K562 (cell line): Measurements from ENCODE around the gene CRACDL. TPM values are rescaled to one million over a fixed set of nuclear protein-coding genes. Genes with fewer than 3 reads are reported as not detected.

ENCODE experiments used
- ATAC-seq: fragments of 200-7000 bp; cut with Tn5 transposase; 3 replicates; pipeline ENCODE4 v1.9.1; 2020; ENCODE audit warnings: moderate library complexity
- BruUV-seq: library from RNA; stranded (reverse); fragments of 400-500 nt; replicated peaks from 2 replicates; lab custom pipeline; 2021; lab: Mats Ljungman, UMichigan
- CTCF ChIA-PET: fragments of 300-600 bp; formaldehyde crosslinking; extraction: SDS; loops from one replicate; lab custom pipeline; 2021; ENCODE audit warnings: low intra/inter-chr PET ratio; lab: Yijun Ruan, JAX
- POLR2A ChIA-PET: fragments of 300-600, 350-650 bp; sonication (Branson Sonifier 250); formaldehyde crosslinking; extraction: SDS; loops from one replicate; lab custom pipeline; 2021; ENCODE audit warnings: antibody characterized with exemption, inconsistent platforms; lab: Yijun Ruan, JAX
- DNase-seq, 4 experiments: peaks; one replicate each; pipeline versions ENCODE4 v3.0.0 to v3.0.0-alpha.2; 2011 to 2018; ENCODE audit warnings: low spot score in 3 of 4, mixed read lengths in 3 of 4; ENCODE audit errors: extremely low read depth in 1 of 4
- FAIRE-seq: peaks from 2 replicates; lab custom pipeline; 2011; peaks lifted over from hg19 to GRCh38; lab: Jason Lieb, UNC
- H2AFZ ChIP-seq: 2 replicates; pipeline ENCODE4 v1.6.0; 2011; ENCODE audit warnings: low read depth, low read length, control low read depth, inconsistent platforms
- H3K27ac ChIP-seq: fragments of 200-600 bp; 3 replicates; pipeline ENCODE4 v1.8.0; 2011; ENCODE audit warnings: low read depth, mild to moderate bottlenecking, control low read depth, inconsistent platforms, low read length, moderate library complexity, mixed read lengths; ENCODE audit errors: extremely low read depth
- H3K27me3 ChIP-seq, 2 experiments: fragments of 300-600 bp in 1 of 2; 2 replicates in 1 of 2; 3 replicates in 1 of 2; pipeline versions ENCODE4 v1.6.0 to v1.8.0; 2011; ENCODE audit warnings: inconsistent platforms in 2 of 2, low read length in 2 of 2, mild to moderate bottlenecking in 1 of 2, mixed read lengths in 1 of 2, moderate library complexity in 1 of 2; ENCODE audit not compliant: control insufficient read depth in 2 of 2, insufficient read depth in 2 of 2
- H3K36me3 ChIP-seq: fragments of 300-600 bp; 3 replicates; pipeline ENCODE4 v1.8.0; 2011; ENCODE audit warnings: mild to moderate bottlenecking, low read length, inconsistent platforms; ENCODE audit not compliant: control insufficient read depth, insufficient read depth
- H3K4me1 ChIP-seq, 2 experiments: fragments of 200-600 bp in 1 of 2; replicated peaks in 1 of 2; 2 replicates in 1 of 2; 3 replicates in 1 of 2; pipeline versions ENCODE4 v1.5.1 to v1.8.0; 2011; ENCODE audit warnings: inconsistent platforms in 2 of 2, low read length in 2 of 2, mild to moderate bottlenecking in 1 of 2, mixed read lengths in 1 of 2, moderate library complexity in 1 of 2; ENCODE audit not compliant: control insufficient read depth in 2 of 2, insufficient read depth in 2 of 2
- H3K4me2 ChIP-seq: 2 replicates; pipeline ENCODE4 v1.6.1; 2011; ENCODE audit warnings: low read length, control low read depth, inconsistent platforms, mixed read lengths; ENCODE audit not compliant: insufficient read depth
- H3K4me3 ChIP-seq: fragments of 200-600 bp; sonication (generic), shearing (Covaris generic); 2 replicates; pipeline ENCODE4 v1.5.1; 2016; ENCODE audit warnings: control low read depth, inconsistent platforms
- H3K79me2 ChIP-seq: fragments of 200-600 bp; 3 replicates; pipeline ENCODE4 v1.8.0; 2011; ENCODE audit warnings: low read length, inconsistent platforms; ENCODE audit not compliant: control insufficient read depth, insufficient read depth
- H3K9ac ChIP-seq, 2 experiments: 2 replicates each; pipeline versions ENCODE4 v1.6.0 to v1.6.1; 2011; ENCODE audit warnings: low read depth in 2 of 2, low read length in 2 of 2, control low read depth in 1 of 2, inconsistent platforms in 1 of 2, mild to moderate bottlenecking in 1 of 2, mixed read lengths in 1 of 2; ENCODE audit not compliant: insufficient read depth in 1 of 2
- H3K9me1 ChIP-seq: one replicate; pipeline ENCODE4 v1.6.0; 2011; ENCODE audit warnings: inconsistent platforms, mild to moderate bottlenecking, low read length, moderate library complexity; ENCODE audit not compliant: control insufficient read depth, insufficient read depth
- H3K9me3 ChIP-seq: replicated peaks from 2 replicates; pipeline ENCODE4 v1.5.1; 2011; ENCODE audit warnings: low read depth, low read length, inconsistent platforms; ENCODE audit not compliant: control insufficient read depth, insufficient read depth
- H4K20me1 ChIP-seq: replicated peaks from 2 replicates; pipeline ENCODE4 v1.6.1; 2011; ENCODE audit warnings: low read length, inconsistent platforms, mixed read lengths; ENCODE audit not compliant: control insufficient read depth, insufficient read depth
- ASH1L ChIP-seq: fragments of 450-650 bp; IDR thresholded peaks from 2 replicates; pipeline ENCODE4 v1.6.1; 2018; ENCODE audit warnings: borderline replicate concordance, mild to moderate bottlenecking, low read depth; ENCODE audit not compliant: partially characterized antibody
- CCAR2 ChIP-seq: fragments of 200-400 bp; formaldehyde crosslinking; IDR thresholded peaks from 2 replicates; pipeline ENCODE4 v1.6.1; 2017; ENCODE audit warnings: mild to moderate bottlenecking, low read depth, low read length
- E2F1 ChIP-seq: sonication (generic); formaldehyde crosslinking; IDR thresholded peaks from 2 replicates; pipeline ENCODE4 v1.8.1; 2023; ENCODE audit warnings: mild to moderate bottlenecking, missing genetic modification reagents, moderate library complexity
- EWSR1 ChIP-seq: fragments of 450-650 bp; IDR thresholded peaks from 2 replicates; pipeline ENCODE4 v1.6.1; 2018; ENCODE audit warnings: borderline replicate concordance, mild to moderate bottlenecking, low read depth, moderate library complexity; ENCODE audit not compliant: partially characterized antibody
- MAFG ChIP-seq: fragments of 450-650 bp; conservative IDR thresholded peaks from 2 replicates; pipeline ENCODE4 v1.6.1; 2016; ENCODE audit warnings: missing genetic modification characterization, missing compliant biosample characterization
- ZBTB1 ChIP-seq: sonication (generic); formaldehyde crosslinking; IDR thresholded peaks from 2 replicates; pipeline ENCODE4 v1.8.1; 2023; ENCODE audit warnings: missing genetic modification reagents, low read depth, mild to moderate bottlenecking, borderline replicate concordance
- ZBTB43 ChIP-seq: sonication (generic); formaldehyde crosslinking; IDR thresholded peaks from 2 replicates; pipeline ENCODE4 v1.8.0; 2023; ENCODE audit warnings: mild to moderate bottlenecking, missing genetic modification reagents
- ZNF354B ChIP-seq: fragments of 250-450 bp; sonication (Bioruptor Pico); IDR thresholded peaks from 2 replicates; pipeline ENCODE4 v1.4.0; 2020
- ZNF436 ChIP-seq: fragments of 250-450, 450-650 bp; sonication (Bioruptor Pico); formaldehyde crosslinking; IDR thresholded peaks from 2 replicates; pipeline ENCODE4 v1.7.0; 2020; ENCODE audit warnings: mild to moderate bottlenecking
- WGBS: fragments of 100-300 bp; shearing (Covaris generic); methylation state at CpG from one replicate; pipeline ENCODE4 v1.1.6; 2016; ENCODE audit warnings: low coverage, mixed read lengths; ENCODE audit not compliant: insufficient coverage; ENCODE audit errors: missing lambda C conversion rate; 5-methylcytosine and 5-hydroxymethylcytosine counted together
- in situ Hi-C: fragments of 300-500 bp; cut with MboI; formaldehyde crosslinking; loops from 4 replicates; pipeline ENCODE4 v1.15.0; 2018; ENCODE audit warnings: inconsistent platforms, mixed read lengths
- intact Hi-C: fragments of 100-400 bp; cut with micrococcal nuclease; formaldehyde crosslinking; loops from 2 replicates; pipeline ENCODE4 v1.14.2; 2022
- polyA plus RNA-seq, 8 experiments: library from polyadenylated mRNA; depleted of rRNA in 4 of 8; stranded (reverse) in 5 of 8; unstranded in 3 of 8; fragments of >200 nt; fragmentation: Nextera tagmentation in 2 of 8; fragmentation: Illumina TruSeq in 1 of 8; extraction: Ambion mirVana in 2 of 8; extraction: Trizol in 1 of 8; gene quantifications; 2 replicates each; pipeline versions ENCODE4 v1.2.1 to v1.2.3, GENCODE V29; 2011 to 2014; ENCODE audit warnings: inconsistent platforms in 1 of 8, missing spikeins in 1 of 8
- total RNA-seq, 7 experiments: library from RNA; depleted of rRNA in 6 of 7; stranded (reverse); fragments of >200 nt in 6 of 7; fragmentation: Illumina TruSeq in 2 of 7; extraction: Trizol in 2 of 7; gene quantifications; 2 replicates each; pipeline versions ENCODE4 v1.2.1 to v1.2.3, GENCODE V29; 2011 to 2021; ENCODE audit warnings: low replicate concordance in 1 of 7
- TF ChIP-seq, protein P1 (sequence below): fragments of 200-800 bp; sonication (Bioruptor generic); IDR thresholded peaks from 2 replicates; pipeline ENCODE4 v1.6.1; 2017; ENCODE audit warnings: missing genetic modification characterization, missing compliant biosample characterization

The CRACDL gene
- total and polyA plus RNA-seq, 9 of the 15 experiments (the other 6 are each of a cell fraction or from before 2014, with no cell fraction given): not detected

GRCh38 chr2:98852932-98853331, 83.1 kb downstream of the CRACDL start:
- TF ChIP-seq, protein P1, sequence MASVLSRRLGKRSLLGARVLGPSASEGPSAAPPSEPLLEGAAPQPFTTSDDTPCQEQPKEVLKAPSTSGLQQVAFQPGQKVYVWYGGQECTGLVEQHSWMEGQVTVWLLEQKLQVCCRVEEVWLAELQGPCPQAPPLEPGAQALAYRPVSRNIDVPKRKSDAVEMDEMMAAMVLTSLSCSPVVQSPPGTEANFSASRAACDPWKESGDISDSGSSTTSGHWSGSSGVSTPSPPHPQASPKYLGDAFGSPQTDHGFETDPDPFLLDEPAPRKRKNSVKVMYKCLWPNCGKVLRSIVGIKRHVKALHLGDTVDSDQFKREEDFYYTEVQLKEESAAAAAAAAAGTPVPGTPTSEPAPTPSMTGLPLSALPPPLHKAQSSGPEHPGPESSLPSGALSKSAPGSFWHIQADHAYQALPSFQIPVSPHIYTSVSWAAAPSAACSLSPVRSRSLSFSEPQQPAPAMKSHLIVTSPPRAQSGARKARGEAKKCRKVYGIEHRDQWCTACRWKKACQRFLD (CRISPR knock-in tag): no peak
- no peak for TF ChIP-seq ZNF436 (CRISPR knock-in tag)
- TF ChIP-seq EWSR1: no peak
- no peak for TF ChIP-seq CCAR2
- TF ChIP-seq MAFG (tag): no peak
- no peak for TF ChIP-seq ZBTB43 (CRISPR knock-in tag)
- TF ChIP-seq E2F1 (CRISPR knock-in tag): no peak
- no peak for TF ChIP-seq ZNF354B
- no peak for TF ChIP-seq ZBTB1
- no peak for TF ChIP-seq ASH1L
- no peak overlapping the region for H3K9ac ChIP-seq
- no peak for ATAC-seq
- H3K4me1 ChIP-seq: no peaks in the 10 kb centered on the region
- POLR2A ChIA-PET: no interaction called here
- H3K27me3 ChIP-seq: peaks cover 0 to 19% of the 10 kb centered on the region in 2 experiments; a peak in 2 of 5 replicates
- intact Hi-C loops (no loop called here), in situ Hi-C loops (no loop called here)
- no peaks in the 10 kb centered on the region for H3K9me3 ChIP-seq
- WGBS: 7% methylated on average over 1 of the region's 2 CpGs
- FAIRE-seq: no peak
- H2AFZ ChIP-seq: no peak overlapping the region
- no peaks in the 10 kb centered on the region for H3K9me1 ChIP-seq
- BruUV-seq: no TSS peak
- no peaks in the 10 kb centered on the region for H3K36me3 ChIP-seq
- no peaks in the 10 kb centered on the region for H4K20me1 ChIP-seq
- H3K79me2 ChIP-seq: no peaks in the 10 kb centered on the region
- no peak for DNase-seq
- CTCF ChIA-PET: no interaction called here
- H3K4me2 ChIP-seq: no peak overlapping the region
- no peak overlapping the region for H3K4me3 ChIP-seq
- no peak overlapping the region for H3K27ac ChIP-seq
